AG04450 (cell line): ENCODE data around the gene SHISA7. TPM values are rescaled to one million over a fixed set of nuclear protein-coding genes. Genes with fewer than 3 reads are reported as not detected.
"Not testable (repeated sequence)": the region's sequence is repeated elsewhere in the genome, so short reads cannot be mapped to it uniquely, and the experiment has no call there.

Source experiments
- CTCF ChIA-PET: fragments of 300-600, 350-600 bp; formaldehyde crosslinking; extraction: SDS; loops from one replicate; lab custom pipeline; 2022; ENCODE audit warnings: antibody characterized with exemption, inconsistent platforms; lab: Charles Lee
- POLR2A ChIA-PET: fragments of 350-600 bp; formaldehyde crosslinking; extraction: SDS; loops from one replicate; lab custom pipeline; 2021; ENCODE audit warnings: antibody characterized with exemption, inconsistent platforms; lab: Yijun Ruan, JAX
- DNase-seq: peaks from one replicate; pipeline ENCODE4 v3.0.0-alpha.2; 2011; ENCODE audit warnings: low read depth, low spot score
- H3K27ac ChIP-seq: one replicate; pipeline ENCODE4 v1.5.1; 2012; ENCODE audit warnings: low read depth, low read length, control low read depth
- H3K27me3 ChIP-seq: one replicate; pipeline ENCODE4 v1.6.0; 2012; ENCODE audit warnings: low read length; ENCODE audit not compliant: control insufficient read depth, insufficient read depth
- H3K4me3 ChIP-seq: 2 replicates; pipeline ENCODE4 v1.5.1; 2011; ENCODE audit warnings: mild to moderate bottlenecking, low read depth, low read length, control low read depth
- H3K9me3 ChIP-seq: 2 replicates; pipeline ENCODE4 v1.5.1; 2012; ENCODE audit warnings: low read length; ENCODE audit not compliant: control insufficient read depth, insufficient read depth
- polyA plus RNA-seq: library from polyadenylated mRNA; depleted of rRNA; stranded (reverse); fragments of >200 nt; gene quantifications from 2 replicates; pipeline ENCODE4 v1.2.3, GENCODE V29; 2011
- TF ChIP-seq, protein P1 (sequence below): IDR thresholded peaks from 2 replicates; pipeline ENCODE4 v1.5.1; 2011; ENCODE audit warnings: low read depth, low read length, control low read depth, inconsistent platforms

The SHISA7 gene
- polyA plus RNA-seq, 1 experiment, result not detected

DNA sequence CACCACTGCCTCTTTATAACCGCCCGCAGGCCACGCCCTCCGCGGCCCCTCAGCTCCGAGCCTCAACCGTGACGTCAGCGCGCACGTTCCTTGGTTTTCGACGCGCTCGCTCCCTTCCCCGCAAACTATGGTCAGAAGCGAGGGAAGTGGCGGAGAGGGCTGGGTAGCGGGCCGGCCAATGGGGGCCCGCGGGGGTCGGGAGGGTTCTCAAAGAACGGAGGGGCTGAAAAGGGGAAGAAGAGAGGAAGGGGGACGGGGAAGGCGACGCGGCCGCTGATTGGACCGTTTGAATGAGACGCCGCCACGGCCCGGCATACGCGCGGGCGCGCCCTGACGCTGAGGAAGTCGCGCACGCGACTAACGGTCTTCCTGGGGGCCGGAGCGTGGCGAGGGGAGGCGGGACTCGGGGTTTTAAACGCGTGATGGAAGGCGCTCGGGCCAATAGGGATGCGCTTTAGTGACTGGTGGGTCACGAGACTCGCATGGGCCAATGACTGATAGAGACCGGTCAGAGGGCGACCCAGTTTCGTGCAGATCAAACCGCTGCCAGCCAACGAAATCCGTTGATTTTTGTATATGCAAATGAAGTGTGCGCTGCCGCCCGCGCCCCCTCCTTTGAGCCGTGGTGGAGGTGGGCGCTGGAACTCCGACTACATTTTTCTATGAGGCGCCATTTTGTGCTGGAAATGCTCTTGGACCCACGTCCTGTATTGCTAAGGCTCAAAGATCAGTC is 35.1 kb downstream of the SHISA7 start:
- H3K27me3 ChIP-seq, result no peaks in the 10 kb centered on the region
- ChIA-PET POLR2A (interaction anchor here (0.5 to 5.3 kb wide), 34 partner anchors 10 to 245 kb away, joined by 3 to 93 read pairs (median 6); partner anchors contain the start of genes FIZ1, GARIN5B, HSPBP1 and ISOC2), CTCF (interaction anchor here (1.0 to 2.7 kb wide), 4 partner anchors 10 to 267 kb away, joined by 3 to 16 read pairs (median 6); no protein-coding TSS in a partner anchor)
- TF ChIP-seq, protein P1, sequence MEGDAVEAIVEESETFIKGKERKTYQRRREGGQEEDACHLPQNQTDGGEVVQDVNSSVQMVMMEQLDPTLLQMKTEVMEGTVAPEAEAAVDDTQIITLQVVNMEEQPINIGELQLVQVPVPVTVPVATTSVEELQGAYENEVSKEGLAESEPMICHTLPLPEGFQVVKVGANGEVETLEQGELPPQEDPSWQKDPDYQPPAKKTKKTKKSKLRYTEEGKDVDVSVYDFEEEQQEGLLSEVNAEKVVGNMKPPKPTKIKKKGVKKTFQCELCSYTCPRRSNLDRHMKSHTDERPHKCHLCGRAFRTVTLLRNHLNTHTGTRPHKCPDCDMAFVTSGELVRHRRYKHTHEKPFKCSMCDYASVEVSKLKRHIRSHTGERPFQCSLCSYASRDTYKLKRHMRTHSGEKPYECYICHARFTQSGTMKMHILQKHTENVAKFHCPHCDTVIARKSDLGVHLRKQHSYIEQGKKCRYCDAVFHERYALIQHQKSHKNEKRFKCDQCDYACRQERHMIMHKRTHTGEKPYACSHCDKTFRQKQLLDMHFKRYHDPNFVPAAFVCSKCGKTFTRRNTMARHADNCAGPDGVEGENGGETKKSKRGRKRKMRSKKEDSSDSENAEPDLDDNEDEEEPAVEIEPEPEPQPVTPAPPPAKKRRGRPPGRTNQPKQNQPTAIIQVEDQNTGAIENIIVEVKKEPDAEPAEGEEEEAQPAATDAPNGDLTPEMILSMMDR, result no peak
- H3K4me3 ChIP-seq, result peak overlapping the region; percentile 83
- peak overlapping the region; percentile 100 for H3K27ac ChIP-seq
- H3K9me3 ChIP-seq, result no peaks in the 10 kb centered on the region
- peak; percentile 99 for DNase-seq

DNA sequence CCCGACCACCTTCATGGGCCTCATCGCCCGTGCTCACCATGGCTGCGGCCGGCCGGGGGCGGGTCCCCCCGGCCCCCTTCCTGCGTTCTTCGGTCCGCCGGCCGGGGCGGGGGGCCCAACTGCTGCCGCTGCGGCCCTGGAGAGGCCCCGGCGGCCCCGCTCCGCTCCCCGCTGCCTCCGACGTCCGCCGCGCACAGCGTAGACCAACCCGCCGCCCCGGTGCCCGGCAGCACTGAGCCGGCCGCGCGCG is 35.6 kb downstream of the SHISA7 start, which contains the start of gene UBE2S:
Gene UBE2S (minus strand): TSS at position 239 of the 250 bp plus-strand sequence. CDS start 199 bp downstream, at position 40.
- not testable (repeated sequence) for DNase-seq, H3K9me3 ChIP-seq, H3K27me3 ChIP-seq
- ChIA-PET POLR2A (interaction anchor here (0.6 to 5.3 kb wide), 39 partner anchors 9 to 244 kb away, joined by 3 to 93 read pairs (median 6); partner anchors contain the start of genes FIZ1, GARIN5B, HSPBP1 and ISOC2), CTCF (interaction anchor here (1.0 kb wide), 1 partner anchor 61 kb away, joined by 3 read pairs; no protein-coding TSS in a partner anchor)
- H3K27ac ChIP-seq, result peak within 1 kb of the TSS; percentile 100
- H3K4me3 ChIP-seq, result peak within 1 kb of the TSS; percentile 83

DNA sequence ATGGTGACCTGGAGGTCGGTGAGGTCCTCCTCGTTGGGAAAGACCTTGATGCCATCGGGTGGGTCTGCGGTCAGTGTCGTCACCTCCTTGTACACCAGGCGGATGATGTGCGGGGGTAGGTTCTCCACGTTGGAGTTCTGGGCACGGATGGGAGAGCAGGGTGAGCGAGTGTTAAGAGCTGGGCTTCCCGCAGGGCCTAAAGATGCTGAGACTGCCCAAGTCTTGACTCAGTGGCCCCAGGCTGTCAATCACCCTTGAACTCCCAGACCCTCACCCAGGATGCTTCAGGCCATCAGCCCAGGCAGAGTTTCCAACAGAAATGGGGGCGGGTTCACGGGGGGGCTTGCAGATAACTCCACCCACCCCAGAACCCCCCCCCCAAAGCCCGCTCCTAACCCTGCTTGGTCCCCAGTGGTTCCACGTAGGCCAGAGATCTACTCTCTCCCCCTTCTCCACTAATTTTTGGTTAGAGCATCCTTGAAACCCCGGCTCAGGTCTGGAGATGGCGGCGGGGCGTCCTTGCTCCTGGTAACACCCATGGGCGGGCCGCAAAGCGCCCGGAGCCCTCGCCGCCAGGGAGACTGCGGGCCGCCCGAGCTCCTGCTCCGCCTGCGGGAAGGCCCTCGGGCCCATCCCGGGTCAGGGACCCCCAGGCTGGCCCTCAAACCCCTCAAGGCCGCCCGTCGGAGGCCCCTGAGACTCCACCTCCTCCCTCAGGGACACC is 36.1 kb downstream of the SHISA7 start:
- Histone ChIP-seq H3K9me3 (no peaks in the 10 kb centered on the region), H3K4me3 (peak overlapping the region; percentile 83), H3K27ac (peak overlapping the region; percentile 39), H3K27me3 (no peaks in the 10 kb centered on the region)
- ChIA-PET CTCF (interaction anchor here (1.0 to 1.5 kb wide), 3 partner anchors 61 to 199 kb away, joined by 3 to 4 read pairs (median 3); no protein-coding TSS in a partner anchor), POLR2A (interaction anchor here (0.6 to 5.3 kb wide), 32 partner anchors 9 to 261 kb away, joined by 3 to 93 read pairs (median 6); partner anchors contain the start of genes GARIN5B, HSPBP1, ISOC2 and KMT5C)
- TF ChIP-seq, protein P1, result no peak
- no peak for DNase-seq

DNA sequence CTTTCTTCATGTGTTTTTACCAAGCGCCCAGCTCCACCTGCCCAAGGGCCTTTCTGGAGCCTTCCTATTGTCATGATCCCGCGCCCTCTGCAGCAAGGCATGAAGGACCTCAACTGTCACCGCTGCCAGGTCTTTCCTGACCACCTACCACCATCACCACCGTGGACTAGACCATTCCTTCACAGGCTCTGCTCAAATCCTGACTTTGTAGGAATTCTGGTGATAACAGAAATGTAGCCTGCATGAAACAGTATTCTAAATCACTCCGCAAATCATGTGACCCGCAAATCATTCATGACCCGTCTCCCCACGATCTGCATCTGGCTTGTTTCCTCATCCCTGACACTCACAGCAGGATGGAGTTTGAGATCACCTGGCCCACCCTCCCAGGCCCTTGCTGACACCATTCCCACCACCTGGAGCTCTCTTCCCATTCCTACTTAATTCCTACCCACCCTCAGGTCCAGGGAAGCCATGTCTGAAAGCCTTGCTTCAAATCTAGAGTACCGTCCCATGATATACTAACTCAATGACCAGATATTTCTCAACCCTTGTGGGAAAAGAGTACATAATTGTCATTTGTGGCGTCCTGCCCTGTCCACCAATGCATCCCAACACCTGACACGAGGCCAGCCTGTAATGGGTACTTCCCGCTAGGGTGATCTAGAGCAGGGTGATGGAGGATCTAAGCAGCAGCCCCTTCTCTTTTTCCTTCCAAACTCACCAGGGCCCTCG is 36.8 kb downstream of the SHISA7 start:
- CTCF ChIA-PET, result interaction anchor here (1.2 to 1.5 kb wide), 2 partner anchors 98 to 200 kb away, joined by 3 to 4 read pairs; no protein-coding TSS in a partner anchor
- TF ChIP-seq, protein P1, result no peak
- Histone ChIP-seq H3K27me3 (no peaks in the 10 kb centered on the region), H3K27ac (no peak overlapping the region), H3K9me3 (no peaks in the 10 kb centered on the region), H3K4me3 (peak overlapping the region; percentile 83)
- DNase-seq, result no peak
- POLR2A ChIA-PET, result interaction anchor here (0.6 to 5.3 kb wide), 7 partner anchors 15 to 147 kb away, joined by 3 to 93 read pairs (median 12); partner anchors contain the start of genes HSPBP1, ISOC2 and PPP6R1

DNA sequence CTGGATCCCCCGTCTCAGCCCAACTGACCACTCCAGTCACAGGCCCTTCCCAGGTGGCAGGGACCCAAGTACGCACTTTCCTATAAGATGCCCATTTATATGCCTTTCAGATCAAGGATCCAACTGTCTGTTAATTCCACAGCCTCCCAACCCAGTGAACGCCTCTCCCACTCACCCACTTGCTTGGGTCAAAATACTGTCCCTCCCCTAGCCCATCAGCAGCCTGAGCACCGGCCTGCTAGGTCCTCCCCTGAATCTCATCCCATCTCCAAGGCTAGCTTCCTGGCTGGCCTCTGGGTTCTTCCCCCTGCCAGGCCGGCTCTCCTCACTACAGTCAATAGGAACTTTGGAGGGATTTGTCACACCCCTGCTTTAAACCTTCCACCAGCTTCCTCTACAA is 37.5 kb downstream of the SHISA7 start:
- CTCF ChIA-PET, result interaction anchor here (0.9 to 1.5 kb wide), 2 partner anchors 98 to 201 kb away, joined by 3 to 4 read pairs; no protein-coding TSS in a partner anchor
- peak overlapping the region; percentile 83 for H3K4me3 ChIP-seq

More for the DNA sequence above, 37.5 kb downstream of the SHISA7 start:
- DNase-seq, result no peak
- TF ChIP-seq, protein P1, result no peak
- no peaks in the 10 kb centered on the region for H3K27me3 ChIP-seq
- no peak overlapping the region for H3K27ac ChIP-seq
- no peaks in the 10 kb centered on the region for H3K9me3 ChIP-seq
- POLR2A ChIA-PET, result interaction anchor here (0.6 to 5.3 kb wide), 2 partner anchors 14 to 74 kb away, joined by 3 to 93 read pairs; no protein-coding TSS in a partner anchor
